HG03558 (cell line): ENCODE measurements around the gene RCBTB2.
A peak's percentile ranks its signal among the peaks of the same experiment; 100 is the strongest.

ENCODE experiments used
- ATAC-seq: cut with Tn5 transposase; IDR thresholded peaks from one replicate; pipeline ENCODE4 v1.9.1; 2021; ENCODE audit warnings: moderate number of reproducible peaks; ENCODE audit not compliant: unreplicated experiment; ENCODE audit errors: extremely low read depth

RCBTB2 gene

DNA sequence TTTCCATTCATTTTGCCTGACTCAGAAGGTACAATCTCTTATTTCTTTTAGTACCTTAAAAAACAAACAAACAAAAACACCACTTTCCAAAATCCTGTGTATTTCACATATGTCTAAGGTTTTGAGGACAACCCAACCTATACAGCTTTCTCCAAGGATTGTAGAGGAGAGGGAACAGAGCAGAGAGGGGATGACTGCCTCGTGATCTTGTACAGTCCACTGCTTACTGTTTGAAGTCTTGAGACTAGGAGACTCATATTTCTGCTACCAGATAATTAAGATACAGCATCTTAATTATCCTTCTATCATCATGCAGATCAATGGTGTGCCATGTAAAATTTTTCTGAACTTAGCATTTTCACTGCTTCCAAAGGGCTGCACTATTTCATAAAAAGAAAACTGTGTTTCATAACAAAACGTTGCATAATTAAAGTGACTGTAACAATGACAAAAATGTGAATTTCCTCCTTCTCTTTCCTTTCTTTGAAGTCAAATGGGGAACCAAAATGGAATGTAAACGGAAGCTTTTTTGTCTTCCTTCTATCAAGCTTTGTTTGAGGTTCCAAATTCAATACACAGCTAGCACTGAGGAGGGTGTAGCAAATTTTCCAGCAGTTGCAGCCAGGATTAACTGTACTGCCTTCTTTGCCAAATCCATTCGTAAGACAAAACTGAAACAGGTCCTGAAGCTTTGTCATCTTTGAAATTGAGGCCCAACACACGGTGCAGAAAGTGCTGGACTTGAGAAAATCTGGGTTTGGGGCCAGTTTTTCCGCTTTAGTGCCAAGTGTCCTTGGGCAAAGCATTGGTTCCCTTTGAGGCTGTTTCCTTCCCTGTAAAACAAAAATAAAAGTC lies 34.9 kb upstream of the RCBTB2 start:
- no peak for ATAC-seq

DNA sequence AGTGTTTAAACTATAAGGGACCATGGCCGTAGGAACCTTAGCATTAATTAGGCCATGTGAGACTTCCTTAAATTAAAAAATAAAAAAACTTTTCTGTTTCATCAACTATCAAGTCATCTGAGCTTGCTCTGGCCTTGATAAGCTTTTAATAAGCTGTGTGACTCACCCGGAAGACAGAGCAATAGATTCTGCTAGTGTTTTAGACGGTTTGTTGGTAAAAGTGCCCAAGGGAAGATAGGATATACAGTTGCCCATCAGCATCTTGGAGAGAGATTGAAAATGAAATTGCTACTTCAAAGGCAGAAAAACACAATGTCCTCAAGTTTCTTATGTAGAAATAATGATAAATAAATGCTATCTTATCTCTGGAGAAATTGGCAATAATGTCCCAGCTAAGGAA lies 31.2 kb upstream of the RCBTB2 start:
- ATAC-seq: no peak

DNA sequence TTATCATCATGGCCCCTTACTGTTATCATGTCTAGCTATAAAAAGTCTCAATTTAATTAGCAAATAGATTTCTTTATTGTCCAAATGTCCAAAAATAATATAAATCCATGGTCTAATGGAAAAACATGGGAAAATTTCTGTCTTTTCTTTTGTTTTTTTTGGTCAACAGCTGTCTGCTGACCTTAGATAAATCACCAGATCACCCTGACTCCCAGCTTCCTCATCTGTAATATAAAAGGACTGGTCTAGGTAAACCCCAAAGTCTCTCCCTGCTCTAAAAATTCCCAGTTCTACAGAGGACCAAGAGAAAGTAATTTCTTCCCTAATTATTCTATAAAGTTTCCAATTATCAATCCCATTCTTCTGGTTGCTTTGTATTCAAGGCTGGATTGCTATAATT lies 30.7 kb upstream of the RCBTB2 start:
- no peak for ATAC-seq

DNA sequence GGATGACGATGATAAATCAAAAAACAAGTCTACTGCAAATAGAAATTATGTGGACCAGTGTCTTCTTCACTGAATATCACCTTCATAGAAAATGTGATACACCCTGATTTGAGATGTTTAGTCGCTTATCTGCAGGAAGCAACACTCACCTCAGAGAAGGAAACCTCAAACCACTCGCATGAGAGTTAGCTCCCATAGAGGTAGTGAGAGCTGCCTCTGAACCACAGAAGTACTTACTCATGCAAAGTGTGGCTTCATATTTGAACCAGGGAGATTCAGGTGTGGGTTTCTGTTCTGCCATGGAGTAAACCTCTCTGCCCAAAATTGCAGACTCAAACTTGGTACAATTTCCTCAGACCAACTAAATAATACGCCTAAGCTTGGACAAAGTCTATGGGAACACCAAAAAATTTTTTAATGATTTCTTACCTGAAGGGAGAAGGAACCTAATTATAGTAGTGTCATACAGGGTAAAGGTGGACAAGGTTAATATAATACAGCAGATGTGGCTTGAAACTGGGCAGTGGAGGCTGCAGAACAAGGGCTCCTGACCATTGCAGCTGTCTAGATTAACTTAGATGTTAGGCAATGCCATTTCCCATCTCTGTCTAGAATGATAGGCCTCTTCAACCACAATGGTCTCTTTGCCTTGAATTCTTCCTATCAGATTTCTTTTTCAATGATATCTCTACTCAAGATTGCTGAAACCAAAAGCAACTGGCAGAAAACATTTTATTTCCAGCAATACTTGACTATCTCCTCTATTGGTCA lies 29.6 kb upstream of the RCBTB2 start:
- ATAC-seq: peak; percentile 98

DNA sequence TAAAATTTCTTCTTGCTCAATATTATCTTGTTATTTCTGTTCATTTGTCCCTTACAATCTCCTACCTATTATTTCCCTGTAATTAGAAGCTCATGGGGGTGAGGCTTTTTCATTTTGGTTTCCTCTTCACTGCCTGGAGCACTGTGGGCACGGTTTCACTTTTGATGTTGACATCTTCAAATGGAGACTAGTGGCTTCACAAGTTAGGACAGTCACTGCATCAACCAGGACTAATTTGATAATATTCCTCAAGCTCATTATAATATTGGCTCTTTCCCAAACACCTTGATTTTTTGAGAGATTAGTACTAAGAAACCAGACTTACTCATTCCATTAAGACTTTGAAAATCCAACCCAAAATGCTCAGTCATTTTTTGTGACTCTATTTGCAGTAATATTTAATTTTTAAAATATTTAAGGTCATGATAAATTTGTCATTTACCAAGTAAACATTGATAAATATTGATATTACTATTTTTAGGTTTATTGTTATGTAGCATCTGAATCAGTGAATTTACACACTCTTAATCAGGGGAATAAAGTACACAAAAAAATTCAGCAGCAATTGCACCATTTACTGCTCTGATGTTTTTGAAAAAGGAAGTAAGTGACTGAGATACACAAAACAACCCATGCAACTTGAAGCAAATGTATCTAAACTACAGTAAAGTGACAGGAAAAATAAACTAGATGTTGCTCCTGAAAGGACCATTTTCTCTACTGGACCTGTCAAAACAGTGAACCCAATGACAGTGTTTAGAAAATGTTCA lies 28.8 kb upstream of the RCBTB2 start:
- ATAC-seq: no peak

DNA sequence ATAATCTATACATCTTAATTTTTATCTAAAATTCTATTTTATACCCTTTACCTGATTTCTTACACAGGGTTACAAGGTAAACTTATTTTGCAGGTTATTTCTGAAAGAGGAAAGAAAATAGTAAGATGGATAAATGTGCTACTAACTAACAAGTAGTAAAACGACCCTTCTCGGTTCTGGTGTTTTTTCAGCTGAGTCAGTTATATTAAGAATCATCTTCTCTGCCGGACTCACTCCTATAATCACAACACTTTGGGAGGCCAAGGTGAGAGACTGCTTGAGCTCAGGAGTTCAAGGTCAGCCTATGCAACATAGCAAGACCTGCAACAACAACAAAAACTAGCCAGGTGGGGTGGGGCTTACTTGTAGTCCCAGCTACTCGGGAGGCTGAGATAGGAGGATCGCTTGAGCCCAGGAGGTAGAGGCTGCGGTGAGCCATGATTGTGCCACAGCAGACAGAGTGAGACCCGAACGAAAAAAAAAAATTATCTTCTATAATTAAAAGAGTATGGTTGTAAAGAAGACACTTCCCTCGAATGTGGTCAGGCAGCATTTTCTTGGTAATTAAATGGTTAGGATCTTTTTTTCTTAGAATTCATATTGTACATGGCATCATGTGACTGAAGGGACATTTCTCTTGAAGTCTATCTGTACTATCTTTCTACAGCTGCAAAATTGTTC lies 27.9 kb upstream of the RCBTB2 start:
- ATAC-seq: no peak

DNA sequence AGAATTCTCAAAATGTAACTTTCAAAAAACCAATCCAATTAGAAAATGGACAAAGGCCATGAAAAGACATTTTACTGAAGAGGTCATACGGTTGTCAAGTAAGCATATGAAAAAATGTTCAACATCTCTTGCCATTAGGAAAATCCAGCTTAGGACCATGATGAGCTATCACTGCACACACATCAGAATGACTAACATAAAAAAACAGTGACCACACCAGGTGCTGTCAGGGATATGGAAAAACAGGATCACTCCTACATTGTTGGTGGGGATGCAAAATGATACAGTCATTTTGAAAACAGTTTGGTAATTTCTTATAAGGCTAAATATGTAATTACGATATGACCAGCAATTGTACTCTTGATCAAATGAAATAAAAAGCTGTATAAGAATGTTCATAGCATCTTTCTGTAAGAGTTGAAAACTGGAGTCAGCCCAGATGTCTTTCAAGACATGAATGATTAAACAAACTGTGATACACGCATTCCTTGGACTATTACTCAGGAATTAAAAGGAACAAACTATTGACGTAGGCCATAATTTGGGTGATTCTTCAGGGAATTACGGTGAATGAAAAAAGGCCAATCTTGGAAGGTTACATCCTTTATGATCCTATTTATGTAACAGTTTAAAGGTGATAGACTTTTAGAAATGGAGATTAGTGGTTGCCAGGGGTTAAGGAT lies 26.9 kb upstream of the RCBTB2 start:
- no peak for ATAC-seq

DNA sequence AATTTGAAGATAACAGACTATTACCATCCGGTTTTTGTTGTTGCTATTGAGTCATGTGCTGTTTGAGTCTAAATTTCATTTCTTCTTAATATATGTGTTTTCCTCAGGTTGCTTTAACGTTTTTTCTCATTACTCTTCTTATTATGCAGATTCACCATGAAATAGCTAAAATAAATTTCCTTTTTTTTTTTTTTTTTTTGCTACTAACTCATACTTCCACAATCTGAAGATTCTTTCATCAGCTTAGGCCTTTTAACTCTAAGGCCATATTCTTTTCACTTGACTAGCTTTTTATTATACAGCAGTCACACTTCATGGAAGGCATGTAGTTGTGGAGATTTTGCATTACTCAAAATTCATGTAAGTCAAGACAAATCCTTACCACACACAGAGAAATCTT lies 23.9 kb upstream of the RCBTB2 start:
- ATAC-seq: no peak

DNA sequence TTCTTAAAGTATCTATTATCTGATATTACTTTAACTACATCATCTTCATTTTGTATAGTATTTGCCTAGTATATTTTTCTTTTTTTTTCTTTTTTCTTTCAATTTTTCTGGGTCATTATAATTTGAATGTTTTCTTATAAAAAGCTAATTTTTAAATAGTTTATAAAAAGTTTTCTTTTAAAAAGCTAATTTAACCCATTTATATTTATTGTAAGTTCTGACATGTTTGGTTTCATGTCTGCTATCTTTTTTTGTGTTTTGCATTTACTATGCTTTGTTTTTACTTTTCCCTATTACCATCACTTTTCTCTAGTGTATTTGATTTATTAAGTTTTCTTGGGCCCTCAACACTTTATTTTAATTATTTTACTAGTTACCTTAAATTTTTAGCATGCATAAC lies 22.6 kb upstream of the RCBTB2 start:
- ATAC-seq: no peak

DNA sequence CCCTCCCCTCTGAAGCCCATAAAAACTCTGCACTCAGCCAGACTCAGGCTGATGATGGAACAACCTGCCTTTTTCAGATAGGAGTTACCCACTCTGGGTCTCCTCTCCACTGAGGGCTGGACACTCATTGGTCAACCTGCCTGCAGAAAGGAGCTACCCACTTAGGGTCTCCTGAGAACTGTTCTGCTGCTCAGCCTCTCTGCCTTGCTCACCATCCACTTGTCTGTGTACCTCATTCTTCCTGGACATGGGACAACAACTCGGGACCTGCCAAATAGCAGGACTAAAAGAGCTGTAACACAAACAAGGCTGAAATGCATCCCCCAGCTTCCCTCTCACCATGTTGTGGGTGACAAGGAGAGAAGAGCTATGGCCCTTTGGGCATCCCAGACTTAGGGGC lies 18.4 kb upstream of the RCBTB2 start:
- no peak for ATAC-seq

DNA sequence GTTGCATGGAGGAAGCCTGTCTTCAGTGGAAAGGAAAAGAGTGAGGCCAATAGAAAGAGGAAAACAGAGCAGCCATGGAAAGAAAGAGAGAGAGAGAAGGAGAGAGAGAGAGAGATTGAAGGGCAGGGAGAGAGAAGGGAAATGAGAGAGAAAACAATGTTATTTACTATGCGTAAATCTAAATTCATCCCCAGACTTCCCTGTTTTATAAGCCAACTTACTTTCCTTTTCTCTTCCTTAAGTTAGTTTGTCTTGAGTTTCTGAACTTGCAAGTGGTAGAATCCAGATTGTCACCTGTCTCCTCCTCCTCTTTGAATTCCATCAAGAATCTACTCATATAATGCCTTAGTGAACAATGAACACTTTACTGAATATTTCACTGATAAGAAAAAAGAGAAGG lies 16.8 kb upstream of the RCBTB2 start:
- no peak for ATAC-seq

DNA sequence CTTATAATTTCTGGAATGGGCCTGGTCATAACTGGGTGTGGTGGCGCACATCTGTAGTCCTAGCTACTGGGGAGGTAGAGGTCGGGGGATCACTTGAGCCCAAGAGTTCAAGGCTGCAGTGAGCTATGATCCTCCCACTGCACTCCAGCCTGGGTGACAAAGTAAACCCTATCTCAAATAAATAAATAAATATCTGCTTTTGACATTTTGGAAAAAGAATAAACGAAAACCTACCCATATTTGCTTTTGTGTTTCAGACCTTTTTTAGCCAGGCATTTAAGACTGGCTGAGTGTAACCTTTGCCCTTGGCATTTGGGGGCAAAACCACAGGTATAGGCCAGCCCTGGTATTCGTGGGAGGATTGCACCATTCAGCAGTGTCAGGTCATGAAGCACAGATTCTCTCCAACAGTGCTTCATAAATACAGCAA lies 14.8 kb upstream of the RCBTB2 start:
- no peak for ATAC-seq

DNA sequence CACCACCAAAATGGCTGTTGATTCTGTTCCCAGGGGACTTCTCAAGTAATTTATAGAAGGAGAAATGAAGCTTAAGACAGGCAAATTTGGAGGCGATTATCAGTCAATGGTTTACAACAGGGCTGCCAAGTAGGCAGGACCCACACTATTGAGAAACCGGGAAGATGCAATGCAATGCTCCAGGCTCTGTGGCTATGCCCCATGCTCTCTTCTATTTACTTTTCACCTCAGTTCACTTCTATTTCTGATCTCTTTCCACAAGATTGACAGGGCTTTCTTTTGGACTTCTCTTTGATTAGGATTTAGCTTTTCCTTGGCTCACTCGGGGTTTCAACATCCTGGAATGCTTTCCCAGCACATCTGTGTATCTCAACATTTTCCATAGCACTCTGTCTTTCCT lies 12.7 kb upstream of the RCBTB2 start:
- ATAC-seq: no peak

DNA sequence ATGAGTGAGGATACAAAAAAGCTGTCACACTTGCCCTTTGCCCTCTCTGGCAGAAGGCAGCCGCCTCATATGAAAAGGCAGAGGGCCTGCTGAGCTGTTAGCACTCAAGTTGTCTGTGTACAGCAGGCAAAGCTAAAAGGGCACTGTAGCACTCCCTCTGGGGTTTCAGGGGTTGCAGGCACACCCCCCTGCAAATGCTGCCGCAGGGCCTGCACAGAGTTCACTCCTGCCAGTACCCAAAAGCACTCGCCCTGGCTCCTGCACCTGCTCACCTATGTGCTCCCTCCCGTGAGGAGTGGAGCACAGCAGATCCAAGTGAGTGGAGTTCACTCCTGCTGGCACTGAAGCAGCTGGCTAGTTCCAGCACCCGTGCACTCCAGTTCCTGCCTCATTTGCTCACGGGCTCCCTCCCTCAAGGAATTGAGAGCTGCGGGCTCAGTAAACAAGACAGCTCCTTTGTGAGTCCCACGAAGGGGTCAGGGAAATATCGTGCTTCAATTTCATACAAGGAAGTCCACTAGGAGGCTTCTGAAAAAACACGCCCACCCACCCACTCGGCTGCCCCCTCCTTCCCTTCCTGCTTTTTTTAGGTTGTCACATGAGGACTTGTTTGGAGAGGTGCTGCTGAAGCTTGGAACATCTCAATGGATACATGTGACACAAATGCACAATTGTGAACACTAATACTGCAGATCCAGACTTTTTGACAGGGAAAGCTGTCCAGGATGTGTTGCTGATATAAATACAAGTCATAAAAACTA lies 9.9 kb upstream of the RCBTB2 start:
- ATAC-seq: no peak

DNA sequence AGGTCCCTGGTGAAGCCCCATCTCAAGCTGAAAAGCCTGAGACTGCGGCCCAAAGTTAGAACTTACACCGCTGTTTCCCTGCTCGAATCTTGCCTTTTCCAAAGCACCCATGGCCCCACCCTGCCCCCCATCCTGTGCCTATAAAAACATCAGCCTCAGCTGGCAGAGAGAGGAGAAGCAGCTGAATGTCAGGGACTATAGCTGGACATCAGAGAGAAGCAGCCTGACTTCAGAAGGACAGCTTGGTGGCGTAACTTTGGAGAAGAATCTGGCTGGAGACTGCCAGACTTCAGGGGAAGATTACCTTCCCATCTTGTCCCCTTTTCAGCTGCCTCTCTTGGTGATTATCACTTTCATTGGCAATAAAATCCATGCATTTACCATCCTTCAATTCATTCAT lies 9.3 kb upstream of the RCBTB2 start:
- no peak for ATAC-seq

DNA sequence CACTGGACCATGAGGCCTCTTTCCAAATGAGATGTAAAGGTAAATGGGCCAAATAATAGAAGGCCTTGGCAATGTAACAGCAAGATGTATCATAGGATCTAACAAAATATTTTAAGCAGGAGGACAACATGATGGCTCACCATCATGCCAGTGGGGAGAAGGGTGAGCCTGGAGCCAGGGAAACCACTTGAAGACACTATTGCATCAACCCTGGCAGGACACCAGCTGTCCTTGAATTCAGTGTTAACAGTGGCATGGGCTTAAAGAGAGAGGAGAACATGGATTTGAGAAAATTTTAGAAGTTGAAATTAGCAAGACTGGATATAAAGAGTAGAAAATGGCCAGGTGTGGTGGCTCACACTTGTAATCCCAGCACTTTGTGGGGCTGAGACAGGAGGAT lies 6.7 kb upstream of the RCBTB2 start:
- no peak for ATAC-seq

DNA sequence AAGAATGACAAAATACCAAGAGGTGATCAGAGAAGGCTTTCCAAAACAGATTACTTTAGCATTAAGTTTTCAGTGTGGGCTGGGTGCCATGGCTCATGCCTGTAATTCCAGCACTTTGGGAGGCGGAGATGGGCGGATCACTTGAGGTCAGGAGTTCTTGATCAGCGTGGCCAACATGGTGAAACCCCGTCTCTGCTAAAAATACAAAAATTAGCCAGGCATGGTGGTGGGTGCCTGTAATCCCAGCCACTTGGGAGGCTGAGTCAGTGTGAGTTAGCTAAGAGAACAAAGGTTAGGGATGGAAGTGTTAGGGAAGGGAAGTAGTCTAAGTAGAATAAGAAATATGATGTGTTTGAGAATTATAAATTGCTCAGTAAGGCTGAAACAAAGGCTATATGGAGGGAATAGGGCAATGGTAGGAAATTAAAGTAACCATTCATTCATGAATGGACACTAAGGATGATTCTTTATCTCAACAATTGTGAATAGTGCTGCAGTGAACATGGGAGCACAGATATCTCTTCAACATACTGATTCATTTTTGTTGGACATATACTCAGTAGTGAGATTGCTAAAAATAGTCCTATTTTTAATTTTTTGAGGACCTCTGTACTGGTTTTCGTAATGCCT lies 3.9 kb upstream of the RCBTB2 start:
- no peak for ATAC-seq

DNA sequence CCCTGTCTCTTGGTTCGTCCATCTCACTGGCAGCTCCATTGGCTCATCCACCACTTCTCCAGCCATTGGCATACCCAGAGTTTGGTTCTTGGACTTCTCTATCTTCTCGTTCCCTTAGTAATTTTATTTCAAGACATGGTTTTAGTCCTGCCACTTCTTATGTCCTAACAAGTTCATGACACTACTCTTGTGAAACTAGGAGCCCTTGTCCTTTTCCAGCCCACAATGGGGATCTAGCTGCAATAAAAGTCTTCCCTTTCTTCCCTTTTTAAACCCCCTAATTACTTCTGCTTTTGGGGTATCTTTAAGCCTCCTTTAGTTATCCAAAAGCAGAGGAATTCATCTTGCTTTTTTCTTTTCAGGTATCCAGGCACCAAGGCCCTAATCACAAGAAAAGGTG lies 2.9 kb upstream of the RCBTB2 start:
- ATAC-seq: no peak
